ENCODE data around the gene TMEM18.

DNA sequence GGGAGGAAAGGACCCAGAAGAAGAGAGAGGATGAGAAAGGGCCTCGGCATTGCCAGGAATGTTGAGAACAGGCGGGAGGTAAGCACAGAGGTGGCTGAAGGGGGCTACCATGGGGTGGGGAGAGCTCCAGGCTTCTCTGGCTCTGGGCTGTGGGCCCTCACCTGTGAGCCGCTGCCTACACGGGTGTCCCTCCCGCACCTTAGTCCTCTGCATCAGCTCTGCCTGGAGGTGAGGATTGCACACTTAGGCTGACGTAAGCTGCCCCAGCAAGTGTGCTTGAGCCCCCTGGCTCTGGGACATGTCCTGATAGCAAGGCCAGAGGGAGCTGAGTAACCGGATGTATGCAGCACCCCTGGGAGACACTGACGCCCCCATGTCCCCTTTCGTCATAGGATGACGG, 33.9 kb downstream of the TMEM18 start:
- TF ChIP-seq EZH2 (IDR thresholded peaks at IDR 0.05) = no peak
- TF ChIP-seq POLR2AphosphoS5 (IDR thresholded peaks at IDR 0.05; ENCODE audit: borderline replicate concordance, low read depth, low read length) = no peak
- TF ChIP-seq FOXP2 (optimal IDR thresholded peaks at IDR 0.05; ENCODE audit: control extremely low read depth, extremely low read length, insufficient read depth) = no peak

Measured in SK-N-MC (cell line).